Raji (cell line): ENCODE results near the gene PC.

Source experiments
- POLR2A ChIP-seq: IDR thresholded peaks from 2 replicates; pipeline ENCODE4 v1.6.1; 2011; ENCODE audit warnings: low read depth, low read length, control low read depth; ENCODE audit not compliant: insufficient read depth

Gene PC

GRCh38 chr11:66967670-66968425, 9.7 kb upstream of the PC start:
- no peak for TF ChIP-seq POLR2A

GRCh38 chr11:66966351-66966750, 8.2 kb upstream of the PC start:
- TF ChIP-seq POLR2A, result no peak

- TF ChIP-seq POLR2A, result no peak
Measured at GRCh38 chr11:66964495-66964894, 6.3 kb upstream of the PC start.

GRCh38 chr11:66962801-66963200, 4.6 kb upstream of the PC start:
- TF ChIP-seq POLR2A, result no peak

GRCh38 chr11:66962247-66962646, 4.1 kb upstream of the PC start:
- TF ChIP-seq POLR2A, result no peak

- TF ChIP-seq POLR2A, result no peak
Measured at GRCh38 chr11:66958956-66959274, 732 bp upstream of the PC start.

GRCh38 chr11:66957971-66958231, 282 bp downstream of the PC start:
- no peak for TF ChIP-seq POLR2A

GRCh38 chr11:66956689-66957290, 1.4 kb downstream of the PC start:
- no peak for TF ChIP-seq POLR2A

GRCh38 chr11:66953081-66953833, 4.9 kb downstream of the PC start:
- TF ChIP-seq POLR2A, result no peak

GRCh38 chr11:66951927-66952337, 6.3 kb downstream of the PC start:
- TF ChIP-seq POLR2A, result no peak

GRCh38 chr11:66951135-66951534, 7.0 kb downstream of the PC start:
- no peak for TF ChIP-seq POLR2A

GRCh38 chr11:66950112-66950535, 8.1 kb downstream of the PC start:
- no peak for TF ChIP-seq POLR2A

- no peak for TF ChIP-seq POLR2A
Measured at GRCh38 chr11:66938582-66939135, 19.5 kb downstream of the PC start.

GRCh38 chr11:66937193-66937733, 20.9 kb downstream of the PC start:
- no peak for TF ChIP-seq POLR2A

- TF ChIP-seq POLR2A, result no peak
Measured at GRCh38 chr11:66936311-66936711, 21.9 kb downstream of the PC start.
